Right lobe of liver (tissue), 6 donors: Measurements from ENCODE around the gene CABCOCO1. TPM values are rescaled to one million over a fixed set of nuclear protein-coding genes. Genes with fewer than 3 reads are reported as not detected.

Experiments
- ATAC-seq, 4 donors: fragments of 200-7000 bp; cut with Tn5 transposase; one replicate each; pipeline ENCODE4 v1.9.1; 2020; ENCODE audit warnings: mild to moderate bottlenecking in 4 of 4, moderate library complexity in 4 of 4
- DNase-seq, 3 donors: peaks; one replicate each; pipeline ENCODE4 v3.0.0-alpha.2; 2020
- H3K27ac ChIP-seq, 3 donors: fragments of 200-600 bp; one replicate each; pipeline ENCODE4 v1.8.0; 2022
- H3K27me3 ChIP-seq, 2 donors: fragments of 200-600 bp; one replicate each; pipeline ENCODE4 v1.8.0; 2022
- H3K36me3 ChIP-seq, 4 donors: fragments of 200-600 bp; sonication (generic) in 1 of 4; one replicate each; pipeline versions ENCODE4 v1.5.1 to v1.8.0; 2017 to 2022; ENCODE audit warnings: control low read depth in 1 of 4
- H3K4me1 ChIP-seq, 4 donors: fragments of 200-600 bp; sonication (generic) in 1 of 4; one replicate each; pipeline versions ENCODE4 v1.5.1 to v1.8.0; 2017 to 2022; ENCODE audit warnings: control low read depth in 1 of 4
- H3K4me3 ChIP-seq, 3 donors: fragments of 200-600 bp; one replicate each; pipeline ENCODE4 v1.8.0; 2022
- H3K9me3 ChIP-seq, 4 donors: fragments of 200-600 bp; sonication (generic) in 1 of 4; one replicate each; pipeline versions ENCODE4 v1.5.1 to v1.8.0; 2017 to 2022; ENCODE audit warnings: control low read depth in 1 of 4
- POLR2A ChIP-seq: fragments of 450-650 bp; IDR thresholded peaks from one replicate; pipeline ENCODE4 v1.6.1; 2017; ENCODE audit warnings: antibody characterized with exemption, mild to moderate bottlenecking
- WGBS: methylation state at CpG from one replicate; pipeline ENCODE4 v1.1.6; 2018; ENCODE audit warnings: low coverage, low lambda C conversion rate; ENCODE audit not compliant: insufficient coverage; ENCODE audit errors: missing lambda C conversion rate; 5-methylcytosine and 5-hydroxymethylcytosine counted together
- intact Hi-C, 2 donors: fragments of 100-400 bp; cut with DNase I; formaldehyde crosslinking; loops; one replicate each; pipeline versions ENCODE4 v1.11.2 to v1.14.1; 2022
- total RNA-seq, 6 experiments: library from RNA; depleted of rRNA in 2 of 6; stranded (reverse); fragments of >200 nt in 2 of 6; fragmentation: NEBNext Ultra II Directional in 3 of 6; extraction: Animal tissue kit (Norgen Biotek cat#: 25700) in 3 of 6; gene quantifications; one replicate each; pipeline versions ENCODE4 v1.1.0 to v1.2.4, GENCODE V29; 2016 to 2023
- TF ChIP-seq, protein P1 (sequence below), 4 donors: fragments of 200-600 bp in 3 of 4; fragments of 450-650 bp in 1 of 4; IDR thresholded peaks; one replicate each; pipeline versions ENCODE4 v1.5.1 to v1.8.0; 2016 to 2022; ENCODE audit warnings: antibody characterized with exemption in 4 of 4, mild to moderate bottlenecking in 2 of 4
- donor health status: DM: no; HTN: yes; CAD: no.
- donor health status: DM: no; HTN: no; CAD: no.
- donor health status: DM: no; HTN: no; CAD: no.
- donor health status: DM: no; HTN: yes; CAD: no.
- donor health status: DM: no; HTN: yes; CAD: no.

CABCOCO1 gene
- total RNA-seq, 6 experiments from 2014 or later, result not detected

DNA sequence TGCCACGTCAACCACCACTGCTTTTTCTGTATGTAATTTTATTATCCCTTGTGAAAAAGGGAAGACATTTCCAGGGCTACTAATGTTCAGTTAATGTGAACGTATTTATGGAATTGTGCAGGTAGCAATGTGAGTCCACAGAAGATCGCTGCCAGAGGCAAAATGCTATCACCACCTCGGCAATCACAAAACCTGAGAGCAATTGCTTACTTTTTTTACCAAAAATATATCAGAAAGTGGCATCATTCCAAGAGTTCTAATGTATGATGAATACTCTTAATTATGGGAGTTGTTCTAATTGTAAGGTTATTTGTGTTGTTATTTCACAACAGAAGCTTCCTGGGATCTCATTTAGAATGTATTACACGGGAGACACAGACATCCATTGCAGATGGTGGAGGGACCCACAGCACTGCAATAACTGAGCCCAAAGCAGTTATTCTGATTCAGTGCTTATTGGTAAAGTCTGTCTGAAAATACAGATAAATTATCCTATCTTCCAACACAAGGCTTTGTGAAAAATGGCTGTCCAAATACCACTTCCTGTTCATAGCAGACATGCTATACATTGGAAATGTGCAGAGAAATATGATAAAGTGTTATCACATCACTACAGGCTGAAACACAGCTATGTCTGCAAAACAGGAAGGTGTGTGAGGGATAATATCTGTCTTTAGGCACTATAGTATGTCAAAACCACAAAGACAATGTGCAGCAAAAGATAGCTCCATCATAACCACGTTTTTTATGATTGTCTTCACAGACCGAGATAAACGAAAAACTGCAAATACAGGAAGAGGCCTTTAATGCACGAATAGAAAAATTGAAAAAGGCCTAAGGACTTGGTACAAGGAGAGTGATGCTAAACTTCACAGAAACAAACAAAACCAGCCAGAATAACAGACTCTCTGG lies 102.7 kb downstream of the CABCOCO1 start:
- Histone ChIP-seq H3K4me1 (no peaks in the 10 kb centered on the region), H3K27me3 (no peaks in the 10 kb centered on the region), H3K27ac (no peak overlapping the region), H3K9me3 (no peaks in the 10 kb centered on the region), H3K4me3 (no peak overlapping the region), H3K36me3 (no peaks in the 10 kb centered on the region)
- ATAC-seq, result no peak
- DNase-seq, result no peak
- WGBS, result 43% methylated on average over 9 of the region's 9 CpGs
- intact Hi-C loops, result no loop called here
- TF ChIP-seq, protein P1, sequence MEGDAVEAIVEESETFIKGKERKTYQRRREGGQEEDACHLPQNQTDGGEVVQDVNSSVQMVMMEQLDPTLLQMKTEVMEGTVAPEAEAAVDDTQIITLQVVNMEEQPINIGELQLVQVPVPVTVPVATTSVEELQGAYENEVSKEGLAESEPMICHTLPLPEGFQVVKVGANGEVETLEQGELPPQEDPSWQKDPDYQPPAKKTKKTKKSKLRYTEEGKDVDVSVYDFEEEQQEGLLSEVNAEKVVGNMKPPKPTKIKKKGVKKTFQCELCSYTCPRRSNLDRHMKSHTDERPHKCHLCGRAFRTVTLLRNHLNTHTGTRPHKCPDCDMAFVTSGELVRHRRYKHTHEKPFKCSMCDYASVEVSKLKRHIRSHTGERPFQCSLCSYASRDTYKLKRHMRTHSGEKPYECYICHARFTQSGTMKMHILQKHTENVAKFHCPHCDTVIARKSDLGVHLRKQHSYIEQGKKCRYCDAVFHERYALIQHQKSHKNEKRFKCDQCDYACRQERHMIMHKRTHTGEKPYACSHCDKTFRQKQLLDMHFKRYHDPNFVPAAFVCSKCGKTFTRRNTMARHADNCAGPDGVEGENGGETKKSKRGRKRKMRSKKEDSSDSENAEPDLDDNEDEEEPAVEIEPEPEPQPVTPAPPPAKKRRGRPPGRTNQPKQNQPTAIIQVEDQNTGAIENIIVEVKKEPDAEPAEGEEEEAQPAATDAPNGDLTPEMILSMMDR (IDR thresholded peaks at IDR 0.05), result no peak
- no peak for TF ChIP-seq POLR2A

- WGBS, result 40% methylated on average over 1 of the region's 1 CpG
- TF ChIP-seq POLR2A, result no peak
- Histone ChIP-seq H3K27ac (no peak overlapping the region), H3K4me1 (no peaks in the 10 kb centered on the region), H3K36me3 (no peaks in the 10 kb centered on the region), H3K4me3 (no peak overlapping the region), H3K9me3 (no peaks in the 10 kb centered on the region), H3K27me3 (no peaks in the 10 kb centered on the region)
- DNase-seq (no peak), ATAC-seq (no peak)
- intact Hi-C loops, result no loop called here
Observed at GRCh38 chr10:61766927-61767326, 104.2 kb downstream of the CABCOCO1 start.

- no peak for ATAC-seq
- WGBS, result 67% methylated on average over 3 of the region's 3 CpGs
- H3K9me3 ChIP-seq, result no peaks in the 10 kb centered on the region
- TF ChIP-seq, protein P1 (IDR thresholded peaks at IDR 0.05), result no peak
- no peak for TF ChIP-seq POLR2A
- intact Hi-C loops, result no loop called here
- no peak overlapping the region for H3K4me3 ChIP-seq
- no peaks in the 10 kb centered on the region for H3K27me3 ChIP-seq
- no peaks in the 10 kb centered on the region for H3K36me3 ChIP-seq
- H3K4me1 ChIP-seq, result no peaks in the 10 kb centered on the region
- no peak overlapping the region for H3K27ac ChIP-seq
- no peak for DNase-seq
Observed at GRCh38 chr10:61774031-61774430, 111.3 kb downstream of the CABCOCO1 start.

GRCh38 chr10:61775111-61775510 lies 112.4 kb downstream of the CABCOCO1 start:
- Histone ChIP-seq H3K4me3 (no peak overlapping the region), H3K9me3 (no peaks in the 10 kb centered on the region), H3K4me1 (no peaks in the 10 kb centered on the region), H3K27me3 (no peaks in the 10 kb centered on the region), H3K27ac (no peak overlapping the region), H3K36me3 (no peaks in the 10 kb centered on the region)
- TF ChIP-seq, protein P1 (IDR thresholded peaks at IDR 0.05), result no peak
- TF ChIP-seq POLR2A, result no peak
- ATAC-seq, result no peak
- WGBS, result 50% methylated on average over 2 of the region's 2 CpGs
- no peak for DNase-seq
- intact Hi-C loops, result no loop called here

DNA sequence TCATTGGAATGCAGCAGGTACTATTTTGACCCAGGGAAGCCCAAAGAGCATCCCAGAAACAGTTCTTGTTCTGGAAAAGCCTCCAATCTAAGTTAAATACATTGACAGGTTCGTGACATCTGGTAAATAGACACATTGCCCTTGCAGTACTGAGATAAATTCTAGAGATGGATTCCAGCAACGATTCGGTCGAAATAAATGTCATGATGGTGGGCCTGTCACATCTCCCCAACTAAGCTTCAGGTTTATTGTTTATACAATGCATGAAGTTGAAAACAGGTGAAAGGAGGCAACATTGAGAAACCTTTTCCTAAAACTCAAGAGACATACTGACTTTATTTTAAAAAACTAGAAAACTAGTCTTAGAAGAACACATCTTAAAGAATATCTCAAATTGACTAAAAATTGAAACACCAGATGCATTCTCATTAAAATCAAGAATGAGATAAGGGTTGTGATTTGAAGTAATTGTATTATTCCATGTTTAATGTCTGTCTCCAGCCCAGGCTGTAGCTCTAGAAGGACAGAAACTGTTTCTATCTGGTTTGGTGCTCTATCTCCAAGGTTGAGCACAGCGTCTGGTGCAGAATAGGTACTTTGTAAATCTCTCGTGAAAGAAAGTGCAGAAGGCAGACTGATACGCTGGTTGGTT lies 114.0 kb downstream of the CABCOCO1 start:
- H3K4me3 ChIP-seq, result no peak overlapping the region
- TF ChIP-seq POLR2A, result no peak
- TF ChIP-seq, protein P1 (IDR thresholded peaks at IDR 0.05), result no peak
- H3K36me3 ChIP-seq, result no peaks in the 10 kb centered on the region
- DNase-seq (no peak), ATAC-seq (no peak)
- intact Hi-C loops, result no loop called here
- no peak overlapping the region for H3K27ac ChIP-seq
- H3K9me3 ChIP-seq, result no peaks in the 10 kb centered on the region
- no peaks in the 10 kb centered on the region for H3K4me1 ChIP-seq
- whole genome bisulfite sequencing, result 39% methylated on average over 7 of the region's 7 CpGs
- no peaks in the 10 kb centered on the region for H3K27me3 ChIP-seq
